Ascending aorta (tissue), 2 donors: Measurements from ENCODE around the gene RCBTB2. TPM values are rescaled to one million over a fixed set of nuclear protein-coding genes. Genes with fewer than 3 reads are reported as not detected.
A peak's percentile ranks its signal among the peaks of the same experiment; 100 is the strongest.

ENCODE experiments used
- DNase-seq, 2 donors: peaks; one replicate each; pipeline ENCODE4 v3.0.0-alpha.2; 2019; ENCODE audit warnings: low spot score in 2 of 2
- H3K27ac ChIP-seq, 2 donors: fragments of 200-600 bp; sonication (generic); one replicate each; pipeline ENCODE4 v1.5.1; 2016 to 2017; ENCODE audit warnings: mild to moderate bottlenecking in 1 of 2
- H3K27me3 ChIP-seq: fragments of 200-600 bp; sonication (generic); one replicate; pipeline ENCODE4 v1.5.1; 2017
- H3K36me3 ChIP-seq, 2 donors: fragments of 200-600 bp; sonication (generic); one replicate each; pipeline ENCODE4 v1.5.1; 2016
- H3K4me1 ChIP-seq, 2 donors: fragments of 200-600 bp; sonication (generic); one replicate each; pipeline ENCODE4 v1.5.1; 2016 to 2017; ENCODE audit warnings: mild to moderate bottlenecking in 1 of 2
- H3K4me3 ChIP-seq, 2 donors: fragments of 200-600 bp; sonication (generic); one replicate each; pipeline ENCODE4 v1.5.1; 2016 to 2017; ENCODE audit warnings: mild to moderate bottlenecking in 1 of 2
- H3K9me3 ChIP-seq, 2 donors: fragments of 200-600 bp; sonication (generic); one replicate each; pipeline ENCODE4 v1.5.1; 2016
- CTCF ChIP-seq, 3 experiments: fragments of 200-600 bp in 2 of 3; fragments of 450-650 bp in 1 of 3; sonication (generic) in 2 of 3; IDR thresholded peaks; one replicate each; pipeline ENCODE4 v1.5.1; 2016 to 2019; ENCODE audit warnings: antibody characterized with exemption in 3 of 3, mild to moderate bottlenecking in 1 of 3, moderate library complexity in 1 of 3
- intact Hi-C: fragments of 100-400 bp; cut with DNase I; formaldehyde crosslinking; loops from one replicate; pipeline ENCODE4 v1.15.1; 2023
- total RNA-seq: library from RNA; depleted of rRNA; stranded (reverse); fragments of >200 nt; gene quantifications from one replicate; pipeline ENCODE4 v1.1.0, GENCODE V29; 2016

Gene RCBTB2
- total RNA-seq, 1 donor from 2014 or later: 1.8 TPM

- no peaks in the 10 kb centered on the region for H3K9me3 ChIP-seq
- H3K4me3 ChIP-seq: no peak overlapping the region
- TF ChIP-seq CTCF (IDR thresholded peaks at IDR 0.05): no peak
- peaks cover 0 to 15% of the 10 kb centered on the region in 2 donors for H3K4me1 ChIP-seq
- DNase-seq: no peak
- H3K36me3 ChIP-seq: peaks cover 0 to 1% of the 10 kb centered on the region in 2 donors
- H3K27me3 ChIP-seq: no peaks in the 10 kb centered on the region
- intact Hi-C loops: loop anchor here (2.0 kb wide), 1 partner anchor 102 kb away; no protein-coding TSS in a partner anchor
- peak overlapping the region; percentile 86 to 91 for H3K27ac ChIP-seq
These were observed 28.3 kb downstream of the RCBTB2 start for GRCh38 chr13:48504606-48505005.

DNA sequence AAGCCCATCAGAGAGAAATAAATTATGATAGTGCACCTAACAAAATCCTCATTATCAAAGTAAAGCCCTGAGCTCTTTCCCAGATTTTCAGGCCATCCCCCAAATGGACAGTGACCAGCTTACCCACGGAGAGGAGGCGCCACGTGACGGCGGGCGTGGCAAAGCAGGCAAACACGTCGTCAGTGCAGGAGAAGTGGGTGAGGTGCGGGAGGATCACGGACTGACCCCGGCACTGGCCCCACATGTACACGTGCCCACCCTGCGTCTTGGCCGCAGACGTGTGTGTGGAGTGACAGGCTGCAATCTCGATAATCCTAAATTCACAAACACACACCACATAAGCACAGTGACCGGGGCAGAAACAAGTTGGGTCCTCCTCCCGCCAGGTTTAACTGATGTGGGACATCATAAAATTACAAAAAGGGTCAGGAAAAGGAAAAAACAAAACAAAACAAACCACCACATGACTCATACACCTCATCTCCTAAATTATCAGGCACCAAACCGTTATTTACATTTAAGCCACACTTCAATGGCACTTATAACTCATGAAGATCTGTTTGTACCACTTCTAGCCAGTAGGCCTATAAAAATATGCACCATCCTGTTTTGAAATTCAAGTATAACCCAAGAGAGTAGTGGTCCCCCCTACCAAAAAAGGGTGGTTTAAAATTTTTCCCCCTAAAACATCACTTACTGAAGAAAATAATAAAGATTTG, 30.1 kb downstream of the RCBTB2 start:
- no peaks in the 10 kb centered on the region for H3K27me3 ChIP-seq
- H3K27ac ChIP-seq: no peak overlapping the region
- intact Hi-C loops: no loop called here
- no peak for DNase-seq
- no peaks in the 10 kb centered on the region for H3K9me3 ChIP-seq
- H3K4me1 ChIP-seq: peaks cover 0 to 15% of the 10 kb centered on the region in 2 donors
- no peak for TF ChIP-seq CTCF (IDR thresholded peaks at IDR 0.05)
- H3K4me3 ChIP-seq: no peak overlapping the region
- H3K36me3 ChIP-seq: peaks cover 0 to 4% of the 10 kb centered on the region in 2 donors

GRCh38 chr13:48501705-48502104, 31.2 kb downstream of the RCBTB2 start:
- H3K27me3 ChIP-seq: no peaks in the 10 kb centered on the region

DNA sequence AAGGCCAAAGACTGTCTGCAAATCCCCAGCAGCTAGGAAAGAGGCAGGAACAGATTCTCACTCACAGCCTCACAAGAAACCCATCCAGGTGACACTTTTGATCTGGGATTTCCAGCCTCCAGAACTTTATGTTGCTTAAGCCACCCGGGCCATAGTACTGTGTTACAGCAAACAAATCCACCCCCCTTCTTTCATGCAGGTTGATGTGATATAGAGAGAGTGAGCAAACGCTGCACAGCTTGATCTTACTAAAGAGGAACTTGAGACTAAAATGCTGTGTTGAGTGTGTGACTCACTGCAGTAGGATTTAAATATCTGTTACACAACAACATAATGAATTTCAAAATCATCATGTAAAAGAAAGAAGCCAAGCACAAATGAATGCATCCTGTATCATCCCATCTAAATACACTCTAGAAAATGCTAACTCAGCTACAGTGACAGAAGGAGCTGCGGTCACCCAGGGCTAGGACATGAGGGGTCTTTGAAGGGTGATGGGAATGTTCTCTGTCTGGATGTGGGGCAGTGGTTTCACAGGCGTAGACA, 32.2 kb downstream of the RCBTB2 start:
- no peak for TF ChIP-seq CTCF (IDR thresholded peaks at IDR 0.05)
- Histone ChIP-seq H3K36me3 (peaks cover 0 to 4% of the 10 kb centered on the region in 2 donors), H3K4me3 (no peak overlapping the region), H3K9me3 (no peaks in the 10 kb centered on the region), H3K4me1 (peaks cover 0 to 6% of the 10 kb centered on the region in 2 donors), H3K27me3 (no peaks in the 10 kb centered on the region), H3K27ac (no peak overlapping the region)
- intact Hi-C loops: no loop called here
- DNase-seq: no peak

More at GRCh38 chr13:48501705-48502104, 31.2 kb downstream of the RCBTB2 start:
- intact Hi-C loops: no loop called here
- H3K36me3 ChIP-seq: peaks cover 0 to 4% of the 10 kb centered on the region in 2 donors
- no peak for TF ChIP-seq CTCF (IDR thresholded peaks at IDR 0.05)
- DNase-seq: no peak
- H3K27ac ChIP-seq: no peak overlapping the region
- peaks cover 0 to 15% of the 10 kb centered on the region in 2 donors for H3K4me1 ChIP-seq
- no peak overlapping the region for H3K4me3 ChIP-seq
- no peaks in the 10 kb centered on the region for H3K9me3 ChIP-seq

GRCh38 chr13:48497669-48498068, 35.2 kb downstream of the RCBTB2 start:
- intact Hi-C loops: no loop called here
- H3K27me3 ChIP-seq: no peaks in the 10 kb centered on the region
- no peak for TF ChIP-seq CTCF (IDR thresholded peaks at IDR 0.05)
- H3K36me3 ChIP-seq: peaks cover 0 to 4% of the 10 kb centered on the region in 2 donors
- no peaks in the 10 kb centered on the region for H3K4me1 ChIP-seq
- no peak overlapping the region for H3K4me3 ChIP-seq
- DNase-seq: no peak
- no peak overlapping the region for H3K27ac ChIP-seq
- H3K9me3 ChIP-seq: no peaks in the 10 kb centered on the region
